Measurements from ENCODE around the gene CDH23. TPM values are rescaled to one million over a fixed set of nuclear protein-coding genes. Genes with fewer than 3 reads are reported as not detected.

Gene CDH23
- total and polyA plus RNA-seq, 2 of the 8 experiments (the other 6 are each of a cell fraction or from before 2014, with no cell fraction given), result 1.9 to 4.9 TPM

DNA sequence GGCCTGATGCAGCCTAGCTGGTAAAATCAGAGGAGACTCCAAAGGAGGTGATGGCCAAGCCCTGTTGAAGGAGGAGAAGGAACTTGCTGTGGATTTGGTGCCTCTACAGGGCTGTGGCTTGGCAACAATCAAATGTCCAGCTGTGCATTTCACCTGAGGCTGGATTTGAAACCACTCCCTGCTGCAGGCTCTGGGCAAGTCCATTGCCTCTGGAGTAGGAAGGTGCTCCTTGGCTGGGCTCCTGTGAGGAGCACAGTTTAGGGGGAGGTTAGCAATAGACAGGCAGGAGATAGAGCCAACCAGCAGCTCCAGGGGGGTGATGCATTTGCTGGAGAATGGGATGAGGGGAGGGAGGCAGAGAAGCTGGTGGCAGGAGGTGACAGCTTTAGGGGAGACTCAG lies 26.5 kb downstream of the CDH23 start (continued):
- TF ChIP-seq, protein P1, sequence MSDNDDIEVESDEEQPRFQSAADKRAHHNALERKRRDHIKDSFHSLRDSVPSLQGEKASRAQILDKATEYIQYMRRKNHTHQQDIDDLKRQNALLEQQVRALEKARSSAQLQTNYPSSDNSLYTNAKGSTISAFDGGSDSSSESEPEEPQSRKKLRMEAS (IDR thresholded peaks at IDR 0.05), result no peak
- TF ChIP-seq CHD2 (IDR thresholded peaks at IDR 0.05; ENCODE audit: low read length) (no peak), HDAC6 (IDR thresholded peaks at IDR 0.05; ENCODE audit: low read depth, low read length) (no peak), EGR1 (IDR thresholded peaks at IDR 0.05; ENCODE audit: borderline replicate concordance, low read depth, low read length) (no peak), SP4 (IDR thresholded peaks at IDR 0.05; ENCODE audit: low read length) (no peak), TAF7 (optimal IDR thresholded peaks at IDR 0.05; ENCODE audit: borderline replicate concordance, low read depth, low read length) (no peak), JUN (IDR thresholded peaks at IDR 0.05; ENCODE audit: low read depth, low read length) (no peak), ZNF274 (IDR thresholded peaks at IDR 0.05; ENCODE audit: borderline replicate concordance, extremely low read depth, low read length) (no peak), EP300 (IDR thresholded peaks at IDR 0.05; ENCODE audit: borderline replicate concordance in 1 of 2, low read depth in 2 of 2, low read length in 2 of 2) (no peak), SIRT6 (IDR thresholded peaks at IDR 0.05; ENCODE audit: low read length) (no peak)
